Measurements from ENCODE around the gene PLEKHG3. TPM values are rescaled to one million over a fixed set of nuclear protein-coding genes. Genes with fewer than 3 reads are reported as not detected.

The PLEKHG3 gene
- total and polyA plus RNA-seq, 2 of the 4 experiments (the other 2 are of a cell fraction), result 8.2 to 8.4 TPM

DNA sequence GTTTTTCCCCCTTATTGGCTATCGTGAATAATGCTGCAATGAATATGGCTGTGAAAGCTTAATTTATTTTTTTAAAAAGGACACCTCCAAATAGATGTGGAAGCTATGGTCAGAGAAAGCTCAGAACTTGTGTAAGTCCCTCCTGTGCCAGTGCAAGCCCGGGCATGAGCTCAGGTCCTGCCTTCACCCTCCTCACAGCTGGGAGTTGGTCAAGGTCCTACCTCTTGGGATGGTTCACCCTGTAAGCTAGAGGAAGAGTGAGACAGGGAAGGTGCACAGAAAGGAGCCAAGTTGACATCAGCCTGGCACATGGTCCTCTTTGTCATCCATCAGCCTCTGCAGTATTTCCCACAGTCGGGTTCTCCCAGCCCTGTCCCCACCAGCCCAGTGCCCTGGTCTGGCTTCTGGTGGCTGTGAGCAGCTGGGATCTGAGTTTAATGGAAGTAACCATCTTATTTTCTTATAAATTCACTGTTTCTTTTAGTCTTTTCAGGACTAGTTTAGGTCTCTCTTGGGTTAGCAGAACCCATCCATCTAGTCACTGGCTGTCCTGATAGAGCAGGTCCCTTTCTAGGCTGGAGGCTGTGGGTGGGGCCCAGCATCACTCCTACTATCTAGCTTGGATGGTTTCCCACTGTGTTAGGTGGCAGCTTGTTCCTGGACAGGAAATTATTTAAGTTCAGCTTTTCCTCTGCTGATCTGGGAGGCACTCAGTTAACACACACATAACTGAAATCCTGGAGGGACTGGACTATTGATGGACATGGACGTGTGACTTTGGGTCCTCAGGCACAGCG lies 11.8 kb upstream of the PLEKHG3 start:
- no peak overlapping the region for H2BK15ac ChIP-seq (ENCODE audit: low read depth, low read length)
- no peaks in the 10 kb centered on the region for H3K9me3 ChIP-seq (ENCODE audit: control insufficient read depth, insufficient read depth, low read length)
- H3K79me1 ChIP-seq (ENCODE audit: low read depth in 1 of 2, low read length in 2 of 2), result no peaks in the 10 kb centered on the region
- no peaks in the 10 kb centered on the region for H4K20me1 ChIP-seq (ENCODE audit: insufficient read depth, low read length)
- no TSS peak for BruUV-seq (replicated peaks)
- no peak overlapping the region for H3K4me2 ChIP-seq (ENCODE audit: low read depth, low read length)
- WGBS, 2 experiments (ENCODE audit: extremely low coverage in 2 of 2, insufficient read length in 1 of 2), result no CpG with 5 or more reads among the region's 5 CpGs
- H2BK5ac ChIP-seq (ENCODE audit: low read depth, low read length, poor library complexity, severe bottlenecking), result no peak overlapping the region
- DNase-seq (no peak), ATAC-seq (ENCODE audit: low read depth) (no peak)
- H3K4me1 ChIP-seq (ENCODE audit: control insufficient read depth, insufficient read depth, low read length), result no peaks in the 10 kb centered on the region
- no peak overlapping the region for H2AK9ac ChIP-seq (replicated peaks; ENCODE audit: low read depth, low read length, poor library complexity)
- H3K36me3 ChIP-seq (ENCODE audit: control insufficient read depth, insufficient read depth, low read length), result no peaks in the 10 kb centered on the region
- H3K56ac ChIP-seq (ENCODE audit: extremely low read depth, insufficient read depth, low read length), result no peak overlapping the region
- H3K18ac ChIP-seq (ENCODE audit: low read depth, low read length), result no peak overlapping the region
- H3K23ac ChIP-seq (ENCODE audit: low read depth, low read length), result no peak overlapping the region
- intact Hi-C loops (cut with micrococcal nuclease) (no loop called here), in situ Hi-C loops (cut with MboI; ENCODE audit: low sequenced_read_pairs) (no loop called here), dilution Hi-C loops (cut with HindIII; ENCODE audit: low sequenced_read_pairs, unreplicated experiment) (no loop called here)
- no peak overlapping the region for H3K27ac ChIP-seq (ENCODE audit: insufficient read depth, low read length)
- no peak overlapping the region for H2AFZ ChIP-seq (replicated peaks; ENCODE audit: low read length, poor library complexity)
- CTCF ChIA-PET, result no interaction called here
- no peak overlapping the region for H3K4me3 ChIP-seq (ENCODE audit: insufficient read depth, low read depth, low read length)
- H2AK5ac ChIP-seq (ENCODE audit: low read depth, low read length), result no peak overlapping the region
- no peaks in the 10 kb centered on the region for H3K9me1 ChIP-seq (ENCODE audit: insufficient read depth, low read length)
- no peak overlapping the region for H4K5ac ChIP-seq (ENCODE audit: low read depth, low read length)
- H3K4ac ChIP-seq (ENCODE audit: low read depth, low read length), result no peak overlapping the region
- H3K9ac ChIP-seq (ENCODE audit: low read depth, low read length), result no peak overlapping the region
- H2BK120ac ChIP-seq (ENCODE audit: low read depth, low read length), result no peak overlapping the region
- no peak overlapping the region for H4K91ac ChIP-seq (ENCODE audit: insufficient read depth, low read depth, low read length)
- H2BK20ac ChIP-seq (ENCODE audit: low read depth, low read length), result no peak overlapping the region
- POLR2A ChIA-PET (ENCODE audit: unreplicated experiment), result no interaction called here
- TF ChIP-seq BHLHE40 (IDR thresholded peaks at IDR 0.05; ENCODE audit: low read depth, low read length) (no peak), RFX5 (IDR thresholded peaks at IDR 0.05; ENCODE audit: low read depth, low read length) (no peak), MXI1 (IDR thresholded peaks at IDR 0.05; ENCODE audit: borderline replicate concordance, low read depth, low read length) (no peak), NFE2L2 (IDR thresholded peaks at IDR 0.05; ENCODE audit: low read depth, low read length) (no peak)
- TF ChIP-seq, protein P1, sequence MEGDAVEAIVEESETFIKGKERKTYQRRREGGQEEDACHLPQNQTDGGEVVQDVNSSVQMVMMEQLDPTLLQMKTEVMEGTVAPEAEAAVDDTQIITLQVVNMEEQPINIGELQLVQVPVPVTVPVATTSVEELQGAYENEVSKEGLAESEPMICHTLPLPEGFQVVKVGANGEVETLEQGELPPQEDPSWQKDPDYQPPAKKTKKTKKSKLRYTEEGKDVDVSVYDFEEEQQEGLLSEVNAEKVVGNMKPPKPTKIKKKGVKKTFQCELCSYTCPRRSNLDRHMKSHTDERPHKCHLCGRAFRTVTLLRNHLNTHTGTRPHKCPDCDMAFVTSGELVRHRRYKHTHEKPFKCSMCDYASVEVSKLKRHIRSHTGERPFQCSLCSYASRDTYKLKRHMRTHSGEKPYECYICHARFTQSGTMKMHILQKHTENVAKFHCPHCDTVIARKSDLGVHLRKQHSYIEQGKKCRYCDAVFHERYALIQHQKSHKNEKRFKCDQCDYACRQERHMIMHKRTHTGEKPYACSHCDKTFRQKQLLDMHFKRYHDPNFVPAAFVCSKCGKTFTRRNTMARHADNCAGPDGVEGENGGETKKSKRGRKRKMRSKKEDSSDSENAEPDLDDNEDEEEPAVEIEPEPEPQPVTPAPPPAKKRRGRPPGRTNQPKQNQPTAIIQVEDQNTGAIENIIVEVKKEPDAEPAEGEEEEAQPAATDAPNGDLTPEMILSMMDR (conservative IDR thresholded peaks at IDR 0.05; ENCODE audit: low read depth, low read length), result no peak
- no peak overlapping the region for H4K8ac ChIP-seq (ENCODE audit: low read depth in 2 of 2, low read length in 2 of 2)
- peaks cover 63% of the 10 kb centered on the region for H3K27me3 ChIP-seq (ENCODE audit: control insufficient read depth, insufficient read depth, low read length)
- no peak overlapping the region for H3K14ac ChIP-seq (replicated peaks; ENCODE audit: low read depth, low read length)
